ENCODE results near the gene CCDC88A.

- TF ChIP-seq POLR2A (IDR thresholded peaks at IDR 0.05; ENCODE audit: low read length), result no peak
- no peak for TF ChIP-seq GATA1 (IDR thresholded peaks at IDR 0.05; ENCODE audit: low read depth, low read length)
Observed at GRCh38 chr2:55330541-55331297, 88.9 kb downstream of the CCDC88A start.
